GM18520 (cell line): ENCODE results near the gene KLHL14.
"Not testable (repeated sequence)": the region's sequence is repeated elsewhere in the genome, so short reads cannot be mapped to it uniquely, and the experiment has no call there.

Experiments used
- ATAC-seq: cut with Tn5 transposase; IDR thresholded peaks from one replicate; pipeline ENCODE4 v1.9.1; 2021; ENCODE audit not compliant: unreplicated experiment

KLHL14 gene

DNA sequence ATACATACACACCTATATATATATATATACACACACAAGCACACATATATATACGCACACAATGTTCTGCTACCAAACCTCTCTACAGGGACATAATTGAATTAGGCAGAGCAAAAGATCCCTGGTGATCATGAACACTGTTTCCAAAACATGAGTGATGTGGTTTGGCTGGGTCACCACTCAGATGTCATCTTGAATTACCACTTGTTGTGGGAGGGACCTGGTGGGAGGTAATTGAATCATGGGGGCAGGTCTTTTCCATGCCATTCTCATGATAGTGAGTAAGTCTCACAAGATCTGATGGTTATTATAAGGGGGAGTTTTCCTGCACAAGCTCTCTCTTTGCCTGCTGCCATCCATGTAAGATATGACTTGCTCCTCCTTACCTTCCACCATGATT, 135.2 kb downstream of the KLHL14 start:
- not testable (repeated sequence) for ATAC-seq

DNA sequence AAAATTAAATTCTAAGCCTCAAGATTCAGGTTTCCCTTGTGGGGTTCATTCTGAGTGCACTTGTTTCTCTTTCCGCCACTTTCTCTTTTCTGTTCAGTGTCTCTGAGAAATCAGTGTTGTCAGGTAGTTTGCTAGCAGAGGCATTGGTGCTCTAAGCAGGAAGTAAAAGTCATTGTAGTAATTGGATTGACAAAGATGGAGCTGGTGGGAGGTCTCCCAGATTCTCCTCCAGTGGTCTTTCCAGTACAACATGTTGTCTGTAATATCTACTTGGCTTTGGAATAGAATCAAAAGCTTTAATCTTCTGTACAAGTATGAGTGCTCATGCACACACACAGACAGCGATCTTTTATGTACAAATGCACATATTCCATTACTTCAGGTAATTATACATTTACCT, 135.6 kb downstream of the KLHL14 start:
- no peak for ATAC-seq

DNA sequence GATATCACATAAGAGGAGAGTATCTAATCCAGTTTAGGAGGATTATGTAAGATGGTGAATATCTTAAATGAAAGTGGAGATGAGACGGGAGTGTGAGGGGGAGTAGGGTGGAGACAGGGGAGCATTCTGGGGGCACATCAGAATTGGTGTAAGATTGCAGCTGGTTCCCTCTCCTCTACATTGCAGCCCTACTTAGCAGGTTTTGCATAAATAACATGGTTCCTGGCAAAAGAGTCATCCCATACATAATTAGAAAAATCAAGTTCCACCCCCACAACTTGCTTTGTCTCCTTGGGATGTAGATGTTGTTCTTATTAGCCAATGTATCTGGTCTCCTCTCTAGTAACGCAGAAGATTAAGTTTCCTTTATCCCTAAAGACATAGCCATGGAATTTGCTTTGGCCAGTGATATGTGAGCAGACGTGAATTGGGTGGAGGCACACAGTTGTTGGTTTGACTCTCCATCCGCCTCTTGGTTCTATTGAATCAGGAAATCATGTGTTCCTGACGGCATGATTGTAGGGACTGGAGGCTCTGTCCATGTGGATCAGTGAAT, 137.9 kb downstream of the KLHL14 start:
- ATAC-seq, result no peak

DNA sequence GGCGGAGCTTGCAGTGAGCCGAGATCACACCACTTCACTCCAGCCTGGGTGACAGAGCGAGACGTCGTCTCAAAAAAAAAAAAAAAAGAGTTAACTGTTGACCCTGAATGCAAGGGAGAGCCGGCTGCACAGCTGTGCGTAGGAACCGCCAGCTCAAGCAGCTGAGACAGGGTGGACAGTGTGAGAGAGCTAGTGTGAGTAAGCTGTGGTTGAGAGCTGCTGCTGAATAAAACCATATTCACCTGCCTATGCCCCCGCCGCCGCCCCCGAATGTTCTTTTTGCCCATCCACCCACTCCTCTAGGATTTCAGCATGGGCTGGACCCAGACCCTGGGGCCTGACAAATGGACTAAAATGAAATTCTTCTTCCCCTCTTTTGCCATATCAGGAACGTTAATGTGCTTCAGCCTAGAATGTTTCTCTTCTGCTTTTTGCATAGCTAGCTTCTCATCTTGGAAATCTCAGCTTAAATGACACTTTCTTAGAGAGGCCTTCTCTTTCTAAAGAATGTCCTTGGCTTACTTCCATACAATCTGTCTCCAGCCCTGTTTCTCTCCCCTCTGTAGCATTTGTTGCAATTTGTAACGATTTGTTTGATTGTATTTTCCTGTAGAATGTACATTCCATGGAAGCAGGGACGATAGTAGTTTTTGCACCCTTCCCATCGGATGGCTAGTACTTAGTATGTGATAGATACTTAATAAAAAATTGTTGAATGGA, 142.7 kb downstream of the KLHL14 start:
- no peak for ATAC-seq

DNA sequence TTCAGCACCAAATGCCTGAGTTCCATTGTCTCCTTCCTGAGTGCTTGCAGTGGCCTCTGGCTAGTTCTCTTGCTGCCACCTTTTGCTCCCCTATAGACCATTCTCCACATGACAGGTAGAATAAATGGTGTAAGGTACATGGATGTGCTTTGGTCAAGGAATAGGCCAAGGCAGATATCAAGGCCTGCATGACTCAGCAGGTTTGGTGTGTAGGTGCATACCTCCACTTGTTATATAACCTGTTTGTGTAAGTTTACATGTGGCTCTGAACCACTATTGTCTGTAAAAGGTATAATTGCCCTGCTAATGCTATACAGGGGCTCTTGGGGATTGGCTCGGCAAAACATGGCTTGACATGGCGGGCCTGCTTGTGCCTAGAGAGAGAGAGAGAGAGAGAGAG, 143.5 kb downstream of the KLHL14 start:
- ATAC-seq, result no peak

DNA sequence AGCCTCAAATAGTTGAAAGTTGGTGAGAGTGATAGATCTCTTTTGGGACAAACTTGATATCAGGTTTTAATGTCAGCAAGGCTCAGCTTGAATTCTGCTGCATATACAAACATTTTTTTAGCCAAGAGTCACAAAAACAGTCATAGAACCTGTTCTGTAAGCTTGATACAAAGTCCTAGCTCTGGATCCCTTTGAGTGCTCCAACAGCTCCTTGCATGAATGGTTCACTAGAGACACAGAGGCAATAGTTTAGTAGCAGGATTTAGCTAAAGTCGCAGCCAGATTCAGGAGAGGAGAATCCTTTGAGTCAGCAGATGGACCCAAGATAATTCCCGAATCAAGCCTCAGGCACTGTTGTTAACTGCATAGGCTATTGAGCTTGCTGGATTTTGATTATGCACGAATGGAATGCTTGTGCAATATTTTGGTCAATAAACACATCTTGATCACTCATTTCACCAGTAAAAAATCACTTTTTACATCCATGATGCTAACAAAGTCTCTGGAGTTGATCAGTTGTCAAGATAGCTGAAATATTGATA, 148.6 kb downstream of the KLHL14 start:
- no peak for ATAC-seq

DNA sequence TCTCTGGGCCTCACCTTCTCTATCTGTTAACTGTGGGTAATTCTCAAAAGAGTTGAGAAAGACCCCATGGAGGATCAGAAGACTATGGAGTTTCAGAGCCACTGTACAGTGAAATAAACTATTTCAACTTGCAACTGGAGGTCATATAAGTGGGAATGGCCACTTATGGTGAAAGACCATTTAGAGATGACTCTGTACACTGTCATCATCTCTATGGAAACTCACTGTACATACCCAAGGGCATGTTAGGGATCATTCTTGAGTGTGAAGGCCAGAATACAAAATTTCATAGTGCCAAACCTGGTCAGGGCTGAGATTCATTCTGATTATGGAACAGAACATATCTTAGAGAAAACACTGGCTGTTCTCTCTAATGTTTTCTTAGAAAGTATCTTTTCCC, 149.3 kb downstream of the KLHL14 start:
- no peak for ATAC-seq
